Mesendoderm (in vitro differentiated cells): ENCODE measurements around the gene TMPO.
"Not testable (repeated sequence)": the region's sequence is repeated elsewhere in the genome, so short reads cannot be mapped to it uniquely, and the experiment has no call there.

ENCODE experiments used
- DNase-seq: peaks from one replicate; pipeline ENCODE4 v3.0.0; 2013
- H2AK5ac ChIP-seq: 2 replicates; pipeline ENCODE4 v1.6.1; 2013; ENCODE audit warnings: low read length, inconsistent platforms
- H2BK120ac ChIP-seq: 2 replicates; pipeline ENCODE4 v1.6.1; 2013; ENCODE audit warnings: low read depth, mild to moderate bottlenecking, low read length, moderate library complexity, mixed read lengths
- H2BK15ac ChIP-seq: replicated peaks from 2 replicates; pipeline ENCODE4 v1.6.1; 2013; ENCODE audit warnings: low read depth, mild to moderate bottlenecking, moderate library complexity
- H2BK5ac ChIP-seq: 2 replicates; pipeline ENCODE4 v1.6.1; 2013; ENCODE audit warnings: low read length, inconsistent platforms
- H3K18ac ChIP-seq: 2 replicates; pipeline ENCODE4 v1.6.1; 2013; ENCODE audit warnings: mild to moderate bottlenecking, low read length, mixed read lengths
- H3K23ac ChIP-seq: one replicate; pipeline ENCODE4 v1.6.1; 2013; ENCODE audit warnings: low read length
- H3K27ac ChIP-seq: 2 replicates; pipeline ENCODE4 v1.5.1; 2013; ENCODE audit warnings: low read depth, mild to moderate bottlenecking, inconsistent platforms, low read length, moderate library complexity
- H3K27me3 ChIP-seq: 2 replicates; pipeline ENCODE4 v1.6.1; 2013; ENCODE audit warnings: low read length, control low read depth, mild to moderate bottlenecking, inconsistent platforms; ENCODE audit not compliant: insufficient read depth, poor library complexity
- H3K36me3 ChIP-seq: 2 replicates; pipeline ENCODE4 v1.6.1; 2013; ENCODE audit warnings: low read length, inconsistent platforms; ENCODE audit not compliant: control insufficient read depth, insufficient read depth
- H3K4ac ChIP-seq: one replicate; pipeline ENCODE4 v1.6.1; 2013; ENCODE audit warnings: low read depth, mild to moderate bottlenecking, low read length, moderate library complexity
- H3K4me1 ChIP-seq: 2 replicates; pipeline ENCODE4 v1.6.1; 2013; ENCODE audit warnings: low read depth, low read length, inconsistent platforms; ENCODE audit not compliant: control insufficient read depth
- H3K4me2 ChIP-seq: 2 replicates; pipeline ENCODE4 v1.6.1; 2013; ENCODE audit warnings: low read length
- H3K4me3 ChIP-seq: 2 replicates; pipeline ENCODE4 v1.5.1; 2013; ENCODE audit warnings: mild to moderate bottlenecking, low read length
- H3K56ac ChIP-seq: one replicate; pipeline ENCODE4 v1.6.1; 2013; ENCODE audit warnings: low read length
- H3K79me1 ChIP-seq: 2 replicates; pipeline ENCODE4 v1.6.1; 2013; ENCODE audit warnings: low read length, inconsistent platforms
- H3K79me2 ChIP-seq: 2 replicates; pipeline ENCODE4 v1.6.1; 2013; ENCODE audit warnings: mild to moderate bottlenecking, low read length; ENCODE audit not compliant: control insufficient read depth, insufficient read depth
- H3K9ac ChIP-seq: 2 replicates; pipeline ENCODE4 v1.6.1; 2013; ENCODE audit warnings: low read length, inconsistent platforms
- H4K5ac ChIP-seq: one replicate; pipeline ENCODE4 v1.6.1; 2013; ENCODE audit warnings: low read length
- H4K8ac ChIP-seq: one replicate; pipeline ENCODE4 v1.6.1; 2013; ENCODE audit warnings: low read depth, mild to moderate bottlenecking, control low read depth, low read length, moderate library complexity
- WGBS: extraction: QIAGEN DNeasy Blood & Tissue Kit; methylation state at CpG from one replicate; pipeline ENCODE4 v1.1.7; 2013; ENCODE audit warnings: low lambda C conversion rate, missing lambda C conversion rate; ENCODE audit not compliant: insufficient coverage; ENCODE audit errors: extremely low coverage; 5-methylcytosine and 5-hydroxymethylcytosine counted together

TMPO gene

GRCh38 chr12:98489176-98489575 lies 26.2 kb upstream of the TMPO start:
- no peak overlapping the region for H4K8ac ChIP-seq
- H3K56ac ChIP-seq, result no peak overlapping the region
- H3K4me3 ChIP-seq, result no peak overlapping the region
- H3K27me3 ChIP-seq, result no peaks in the 10 kb centered on the region
- no CpG with 5 or more reads among the region's 3 CpGs for WGBS
- H3K9ac ChIP-seq, result no peak overlapping the region
- DNase-seq, result no peak
- H3K4ac ChIP-seq, result no peak overlapping the region
- peaks cover 6% of the 10 kb centered on the region for H3K4me1 ChIP-seq
- no peaks in the 10 kb centered on the region for H3K36me3 ChIP-seq
- no peak overlapping the region for H3K27ac ChIP-seq
- no peak overlapping the region for H2BK15ac ChIP-seq
- no peak overlapping the region for H3K23ac ChIP-seq
- peak overlapping the region; percentile 20 for H3K18ac ChIP-seq
- no peaks in the 10 kb centered on the region for H3K79me1 ChIP-seq
- no peak overlapping the region for H3K4me2 ChIP-seq
- no peak overlapping the region for H2BK120ac ChIP-seq
- no peak overlapping the region for H2BK5ac ChIP-seq
- no peak overlapping the region for H2AK5ac ChIP-seq
- no peaks in the 10 kb centered on the region for H3K79me2 ChIP-seq
- no peak overlapping the region for H4K5ac ChIP-seq

GRCh38 chr12:98490501-98491453 lies 24.6 kb upstream of the TMPO start:
- Histone ChIP-seq H3K23ac (no peak overlapping the region), H3K27me3 (no peaks in the 10 kb centered on the region), H4K8ac (no peak overlapping the region), H3K4me3 (no peak overlapping the region), H3K4me1 (peaks cover 6% of the 10 kb centered on the region), H3K4ac (peak overlapping the region; percentile 59), H3K4me2 (no peak overlapping the region), H3K27ac (no peak overlapping the region), H3K79me2 (no peaks in the 10 kb centered on the region), H2BK5ac (peak overlapping the region; percentile 12), H2BK120ac (no peak overlapping the region), H2AK5ac (no peak overlapping the region), H4K5ac (no peak overlapping the region), H3K18ac (no peak overlapping the region), H3K56ac (peak overlapping the region; percentile 63), H3K79me1 (no peaks in the 10 kb centered on the region), H3K36me3 (no peaks in the 10 kb centered on the region), H3K9ac (peak overlapping the region; percentile 41), H2BK15ac (peak overlapping the region; percentile 28)
- no CpG with 5 or more reads among the region's 14 CpGs for WGBS
- DNase-seq, result peak; percentile 98

- H3K4me1 ChIP-seq, result peaks cover 4% of the 10 kb centered on the region
- no peaks in the 10 kb centered on the region for H3K27me3 ChIP-seq
- no CpG with 5 or more reads among the region's 4 CpGs for whole genome bisulfite sequencing
Measured at GRCh38 chr12:98492580-98493140, 22.7 kb upstream of the TMPO start.

GRCh38 chr12:98501266-98501629 lies 14.1 kb upstream of the TMPO start:
- not testable (repeated sequence) for H3K23ac ChIP-seq, H3K4me1 ChIP-seq, H3K56ac ChIP-seq, DNase-seq, H3K79me2 ChIP-seq, H3K18ac ChIP-seq, H4K8ac ChIP-seq, H3K4me3 ChIP-seq, H3K27me3 ChIP-seq, H4K5ac ChIP-seq, H3K27ac ChIP-seq, H3K79me1 ChIP-seq, H3K4me2 ChIP-seq, H3K36me3 ChIP-seq, H2BK120ac ChIP-seq, H2AK5ac ChIP-seq, H2BK5ac ChIP-seq, H3K4ac ChIP-seq, H3K9ac ChIP-seq, H2BK15ac ChIP-seq
- no CpG with 5 or more reads among the region's 15 CpGs for WGBS

More at GRCh38 chr12:98492580-98493140, 22.7 kb upstream of the TMPO start:
- DNase-seq, result peak; percentile 93
- no peak overlapping the region for H4K5ac ChIP-seq
- H3K9ac ChIP-seq, result no peak overlapping the region
- no peaks in the 10 kb centered on the region for H3K36me3 ChIP-seq
- H3K56ac ChIP-seq, result no peak overlapping the region
- no peak overlapping the region for H2AK5ac ChIP-seq
- peak overlapping the region; percentile 57 for H3K27ac ChIP-seq
- H3K79me2 ChIP-seq, result no peaks in the 10 kb centered on the region
- no peak overlapping the region for H4K8ac ChIP-seq
- H3K23ac ChIP-seq, result no peak overlapping the region
- H3K4me3 ChIP-seq, result no peak overlapping the region
- no peak overlapping the region for H2BK5ac ChIP-seq
- H2BK15ac ChIP-seq, result no peak overlapping the region
- H2BK120ac ChIP-seq, result no peak overlapping the region
- H3K18ac ChIP-seq, result peak overlapping the region; percentile 44
- H3K4ac ChIP-seq, result no peak overlapping the region
- H3K4me2 ChIP-seq, result no peak overlapping the region
- no peaks in the 10 kb centered on the region for H3K79me1 ChIP-seq

GRCh38 chr12:98503342-98503591 lies 12.1 kb upstream of the TMPO start:
- H4K8ac ChIP-seq, result no peak overlapping the region
- no peak overlapping the region for H3K23ac ChIP-seq
- DNase-seq, result peak; percentile 96
- H3K18ac ChIP-seq, result no peak overlapping the region
- no peaks in the 10 kb centered on the region for H3K36me3 ChIP-seq
- peak overlapping the region; percentile 99 for H3K27ac ChIP-seq
- no peaks in the 10 kb centered on the region for H3K79me1 ChIP-seq
- H2BK120ac ChIP-seq, result peak overlapping the region; percentile 47
- no peak overlapping the region for H2AK5ac ChIP-seq
- H3K4me1 ChIP-seq, result no peaks in the 10 kb centered on the region
- no CpG with 5 or more reads among the region's 16 CpGs for WGBS
- H2BK5ac ChIP-seq, result no peak overlapping the region
- no peak overlapping the region for H4K5ac ChIP-seq
- H3K56ac ChIP-seq, result peak overlapping the region; percentile 90
- no peaks in the 10 kb centered on the region for H3K27me3 ChIP-seq
- peak overlapping the region; percentile 100 for H2BK15ac ChIP-seq
- peak overlapping the region; percentile 74 for H3K4me3 ChIP-seq
- peak overlapping the region; percentile 20 for H3K4me2 ChIP-seq
- H3K9ac ChIP-seq, result peak overlapping the region; percentile 85
- no peaks in the 10 kb centered on the region for H3K79me2 ChIP-seq
- H3K4ac ChIP-seq, result no peak overlapping the region
